Measurements from ENCODE around the gene PLD2.

PLD2 gene

DNA sequence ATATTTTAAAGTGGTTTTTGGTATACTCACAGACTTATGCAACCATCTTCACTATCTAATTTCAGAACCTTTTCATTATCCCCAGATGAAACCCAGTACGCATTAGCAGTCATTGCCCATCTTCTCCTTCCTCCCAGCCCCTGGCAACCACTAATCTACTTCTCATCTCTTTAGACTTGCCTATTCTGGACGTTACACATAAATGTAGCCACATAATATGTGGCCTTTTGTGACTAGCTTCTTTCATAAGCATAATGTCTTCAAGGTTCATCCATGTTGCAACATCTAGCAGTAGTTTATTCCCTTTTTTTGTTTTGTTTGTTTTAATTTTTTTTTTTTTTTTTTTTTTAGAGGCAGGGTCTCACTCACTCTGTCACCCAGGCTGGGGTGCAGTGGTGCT, 63.9 kb downstream of the PLD2 start:
- DNase-seq (ENCODE audit: extremely low read depth, low read depth): no peak
- TF ChIP-seq, protein P1, sequence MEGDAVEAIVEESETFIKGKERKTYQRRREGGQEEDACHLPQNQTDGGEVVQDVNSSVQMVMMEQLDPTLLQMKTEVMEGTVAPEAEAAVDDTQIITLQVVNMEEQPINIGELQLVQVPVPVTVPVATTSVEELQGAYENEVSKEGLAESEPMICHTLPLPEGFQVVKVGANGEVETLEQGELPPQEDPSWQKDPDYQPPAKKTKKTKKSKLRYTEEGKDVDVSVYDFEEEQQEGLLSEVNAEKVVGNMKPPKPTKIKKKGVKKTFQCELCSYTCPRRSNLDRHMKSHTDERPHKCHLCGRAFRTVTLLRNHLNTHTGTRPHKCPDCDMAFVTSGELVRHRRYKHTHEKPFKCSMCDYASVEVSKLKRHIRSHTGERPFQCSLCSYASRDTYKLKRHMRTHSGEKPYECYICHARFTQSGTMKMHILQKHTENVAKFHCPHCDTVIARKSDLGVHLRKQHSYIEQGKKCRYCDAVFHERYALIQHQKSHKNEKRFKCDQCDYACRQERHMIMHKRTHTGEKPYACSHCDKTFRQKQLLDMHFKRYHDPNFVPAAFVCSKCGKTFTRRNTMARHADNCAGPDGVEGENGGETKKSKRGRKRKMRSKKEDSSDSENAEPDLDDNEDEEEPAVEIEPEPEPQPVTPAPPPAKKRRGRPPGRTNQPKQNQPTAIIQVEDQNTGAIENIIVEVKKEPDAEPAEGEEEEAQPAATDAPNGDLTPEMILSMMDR (IDR thresholded peaks at IDR 0.05; ENCODE audit: low read depth, low read length, missing control alignments): no peak
- no peak overlapping the region for H3K4me3 ChIP-seq (replicated peaks; ENCODE audit: low read depth, low read length)

DNA sequence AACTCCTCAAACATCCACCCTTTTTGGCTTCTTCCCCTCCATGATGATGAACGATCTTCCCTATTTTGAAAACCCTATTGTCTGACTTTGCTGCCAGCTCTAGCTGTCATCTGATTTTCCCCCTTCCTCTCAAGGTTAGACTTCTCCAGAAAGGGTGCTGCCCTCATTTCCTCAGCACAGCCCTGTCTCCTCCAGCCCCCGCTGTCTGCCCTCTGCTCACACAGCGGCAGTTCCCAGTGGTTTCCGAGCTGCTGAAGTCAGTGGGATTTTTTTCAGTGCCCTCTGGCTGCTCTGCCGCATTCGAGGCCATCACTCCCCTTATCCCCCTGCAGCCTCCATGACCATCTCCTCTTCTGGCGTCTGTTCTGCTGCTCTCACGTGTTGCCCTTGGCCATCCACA, 65.8 kb downstream of the PLD2 start:
- no peak for DNase-seq (ENCODE audit: extremely low read depth, low read depth)
- H3K4me3 ChIP-seq (replicated peaks; ENCODE audit: low read depth, low read length): no peak overlapping the region
- TF ChIP-seq, protein P1 (IDR thresholded peaks at IDR 0.05; ENCODE audit: low read depth, low read length, missing control alignments): no peak
